ENCODE measurements around the gene NXN. TPM values are rescaled to one million over a fixed set of nuclear protein-coding genes. Genes with fewer than 3 reads are reported as not detected.
"Not testable (repeated sequence)": the region's sequence is repeated elsewhere in the genome, so short reads cannot be mapped to it uniquely, and the experiment has no call there.

The NXN gene
- total and polyA plus RNA-seq, 9 donors: 5.5 to 34.8 (median 28.4) TPM

- intact Hi-C loops (cut with DNase I): no loop called here
- Histone ChIP-seq H3K4me1 (ENCODE audit: insufficient read depth) (peaks cover 14% of the 10 kb centered on the region), H3K36me3 (no peaks in the 10 kb centered on the region), H3K4me3 (no peak overlapping the region), H3K27ac (no peak overlapping the region), H3K9me3 (no peaks in the 10 kb centered on the region), H3K27me3 (no peaks in the 10 kb centered on the region)
- TF ChIP-seq CTCF (IDR thresholded peaks at IDR 0.05) (no peak), POLR2A (IDR thresholded peaks at IDR 0.05) (no peak), EP300 (IDR thresholded peaks at IDR 0.05) (no peak)
- WGBS, 3 donors: 7 to 22% (median 16%) methylated on average over 17 of the region's 17 CpGs
- peak in 3 of 5 donors; percentile 53 to 76 (median 57) for DNase-seq
These were observed 51.7 kb downstream of the NXN start for GRCh38 chr17:927611-928461.

- peaks cover 11% of the 10 kb centered on the region for H3K4me1 ChIP-seq (ENCODE audit: insufficient read depth)
- TF ChIP-seq POLR2A (IDR thresholded peaks at IDR 0.05): no peak
- H3K4me3 ChIP-seq: no peak overlapping the region
- 33 to 45% (median 45%) methylated on average over 6 of the region's 6 CpGs for WGBS, 3 donors
- no peaks in the 10 kb centered on the region for H3K9me3 ChIP-seq
- no peak overlapping the region for H3K27ac ChIP-seq
- H3K36me3 ChIP-seq: no peaks in the 10 kb centered on the region
- DNase-seq: no peak
- intact Hi-C loops (cut with DNase I): no loop called here
- no peaks in the 10 kb centered on the region for H3K27me3 ChIP-seq
These were observed 53.8 kb downstream of the NXN start for GRCh38 chr17:925817-926216.

DNA sequence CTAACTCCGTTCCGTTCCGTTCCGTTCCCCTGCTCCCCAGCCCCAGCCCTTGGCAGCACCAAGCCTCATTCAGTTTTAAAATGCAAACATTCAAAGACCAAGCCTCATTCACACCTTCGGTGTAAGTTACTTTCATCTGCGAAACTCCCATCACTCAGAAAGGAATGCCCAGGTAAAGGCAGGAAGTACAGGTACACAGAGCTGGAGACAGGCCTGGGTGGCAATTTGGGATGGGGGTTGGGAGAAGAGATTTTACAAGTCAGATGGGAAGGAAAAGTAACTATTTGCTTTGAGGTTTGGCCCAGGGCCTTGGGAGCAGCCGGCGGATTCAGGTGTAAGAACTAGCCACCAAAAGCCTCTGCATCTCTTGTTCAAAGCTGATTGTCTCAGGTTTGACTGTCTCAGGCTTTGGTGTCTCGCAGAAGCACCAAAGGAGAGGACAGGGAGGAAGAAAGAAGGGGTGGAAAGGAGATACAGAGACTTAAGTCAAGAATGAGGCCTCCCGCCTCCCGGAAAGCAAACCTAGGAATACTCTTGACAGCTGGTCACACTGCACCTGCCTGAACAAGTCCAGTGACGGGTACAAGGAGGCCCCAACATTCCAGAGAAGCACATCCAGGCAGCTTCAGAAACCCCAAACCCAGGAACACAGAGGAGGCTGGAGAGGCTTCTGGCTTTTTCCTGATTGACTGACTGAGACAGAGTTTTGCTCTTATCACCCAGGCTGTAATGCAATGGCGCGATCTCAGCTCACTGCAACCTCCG is 54.7 kb downstream of the NXN start:
- Histone ChIP-seq H3K27me3 (no peaks in the 10 kb centered on the region), H3K27ac (no peak overlapping the region), H3K9me3 (no peaks in the 10 kb centered on the region), H3K4me3 (no peak overlapping the region), H3K4me1 (ENCODE audit: insufficient read depth) (peaks cover 11% of the 10 kb centered on the region), H3K36me3 (no peaks in the 10 kb centered on the region)
- TF ChIP-seq EP300 (IDR thresholded peaks at IDR 0.05): no peak
- no peak for TF ChIP-seq CTCF (IDR thresholded peaks at IDR 0.05)
- no peak for TF ChIP-seq POLR2A (IDR thresholded peaks at IDR 0.05)
- WGBS, 3 donors: 93 to 95% (median 95%) methylated on average over 15 of the region's 15 CpGs
- no peak for DNase-seq
- intact Hi-C loops (cut with DNase I): no loop called here

GRCh38 chr17:924306-924705 is 55.3 kb downstream of the NXN start:
- H3K36me3 ChIP-seq; DNase-seq; H3K4me3 ChIP-seq; H3K27me3 ChIP-seq; intact Hi-C loops (cut with DNase I); H3K9me3 ChIP-seq; H3K27ac ChIP-seq: not testable (repeated sequence)
- H3K4me1 ChIP-seq (ENCODE audit: insufficient read depth): peaks cover 11% of the 10 kb centered on the region
- WGBS, 3 donors: 96 to 97% (median 97%) methylated on average over 15 of the region's 15 CpGs

- WGBS, 3 donors: 84 to 90% (median 90%) methylated on average over 9 of the region's 9 CpGs
These were observed 55.9 kb downstream of the NXN start for GRCh38 chr17:923633-924032.

More at GRCh38 chr17:923633-924032, 55.9 kb downstream of the NXN start:
- DNase-seq: no peak
- H3K36me3 ChIP-seq: no peaks in the 10 kb centered on the region
- H3K4me3 ChIP-seq: no peak overlapping the region
- intact Hi-C loops (cut with DNase I): no loop called here
- no peaks in the 10 kb centered on the region for H3K27me3 ChIP-seq
- TF ChIP-seq POLR2A (IDR thresholded peaks at IDR 0.05): no peak
- no peak for TF ChIP-seq CTCF (IDR thresholded peaks at IDR 0.05)
- no peak for TF ChIP-seq EP300 (IDR thresholded peaks at IDR 0.05)
- peaks cover 9% of the 10 kb centered on the region for H3K4me1 ChIP-seq (ENCODE audit: insufficient read depth)
- H3K9me3 ChIP-seq: no peaks in the 10 kb centered on the region
- H3K27ac ChIP-seq: no peak overlapping the region

Measured in ovary (tissue), 9 donors.